ENCODE measurements around the gene ZNF497.
A peak's percentile ranks its signal among the peaks of the same experiment; 100 is the strongest.
"Not testable (repeated sequence)": the region's sequence is repeated elsewhere in the genome, so short reads cannot be mapped to it uniquely, and the experiment has no call there.

The ZNF497 gene

DNA sequence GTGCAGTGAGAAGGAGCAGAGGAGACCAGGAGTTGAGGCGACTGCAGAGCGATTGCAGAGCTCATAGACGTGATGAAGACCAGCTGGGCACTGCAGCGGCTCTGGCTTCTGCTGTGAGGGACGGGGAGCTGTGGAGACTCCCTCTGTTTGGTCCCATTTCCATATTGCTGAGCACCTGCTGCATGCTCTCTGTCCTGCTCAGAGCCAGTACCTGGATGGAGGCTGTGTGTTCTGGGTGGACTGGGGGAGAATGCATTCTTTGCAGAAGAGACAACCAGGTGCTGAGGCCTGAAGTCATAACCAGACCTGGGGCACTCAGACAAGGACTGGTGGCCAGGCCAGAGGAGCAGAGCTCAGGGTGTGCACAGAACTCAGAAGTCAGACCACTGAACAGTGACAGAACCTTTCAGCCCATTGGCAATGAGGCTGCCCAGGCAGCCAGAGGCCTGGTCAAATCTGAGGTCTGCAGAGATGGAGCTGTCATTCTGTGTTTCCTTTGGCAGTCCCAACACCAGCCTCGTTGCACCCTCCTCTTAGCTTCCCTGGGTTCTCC is 8.0 kb downstream of the ZNF497 start:
- Mint-ChIP-seq H3K27me3 (no peaks in the 10 kb centered on the region), H3K4me3 (no peak overlapping the region), H3K27ac (ENCODE audit: low read depth) (no peak overlapping the region), H3K4me1 (peaks cover 3% of the 10 kb centered on the region), H3K9me3 (no peaks in the 10 kb centered on the region), H3K36me3 (ENCODE audit: insufficient read depth) (peaks cover 4% of the 10 kb centered on the region)
- no peak for ATAC-seq (replicated peaks; ENCODE audit: extremely low read depth, poor library complexity, severe bottlenecking)
- DNase-seq (ENCODE audit: low spot score in 2 of 2) = no peak

DNA sequence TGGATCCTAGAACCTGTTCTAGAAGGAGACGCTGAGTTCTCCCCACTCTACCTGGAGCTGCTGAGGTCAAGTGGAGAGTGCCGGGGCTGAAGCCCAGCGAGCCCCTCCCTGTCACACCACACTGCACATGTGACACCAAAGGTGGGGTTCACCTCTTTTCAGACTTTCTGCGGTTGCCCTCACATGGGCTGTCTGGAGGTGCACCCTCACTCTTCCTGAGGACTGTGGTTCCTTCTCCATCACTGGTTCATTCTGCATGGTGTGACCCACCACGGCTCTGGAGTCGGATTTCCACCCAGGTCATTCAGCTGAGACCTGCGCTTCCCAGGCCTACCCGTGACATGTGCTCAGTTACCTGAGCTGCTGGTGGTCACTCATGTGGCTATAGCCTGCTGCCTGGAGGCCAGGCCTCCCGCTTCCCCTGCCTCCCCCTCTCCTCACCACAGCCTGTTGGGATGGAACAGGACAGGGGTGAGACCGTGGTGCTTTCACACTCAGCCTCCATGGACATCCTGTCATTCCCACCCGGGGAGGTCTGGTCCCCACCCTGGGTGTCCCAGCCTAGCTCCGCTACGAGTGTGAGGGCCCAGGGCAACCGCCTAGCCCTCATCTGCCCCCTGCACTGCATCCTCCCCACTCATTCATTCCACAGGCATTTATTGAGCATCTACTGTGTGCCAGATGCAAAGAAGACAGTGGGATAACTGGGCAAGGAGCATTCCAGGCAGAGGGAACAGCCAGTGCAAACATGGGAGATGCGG is 8.7 kb downstream of the ZNF497 start:
- Mint-ChIP-seq H3K9me3 (no peaks in the 10 kb centered on the region), H3K36me3 (ENCODE audit: insufficient read depth) (peaks cover 2% of the 10 kb centered on the region), H3K27ac (ENCODE audit: low read depth) (no peak overlapping the region), H3K27me3 (no peaks in the 10 kb centered on the region), H3K4me3 (no peak overlapping the region), H3K4me1 (peaks cover 8% of the 10 kb centered on the region)
- ATAC-seq (replicated peaks; ENCODE audit: extremely low read depth, poor library complexity, severe bottlenecking) (no peak), DNase-seq (ENCODE audit: low spot score in 2 of 2) (no peak)

DNA sequence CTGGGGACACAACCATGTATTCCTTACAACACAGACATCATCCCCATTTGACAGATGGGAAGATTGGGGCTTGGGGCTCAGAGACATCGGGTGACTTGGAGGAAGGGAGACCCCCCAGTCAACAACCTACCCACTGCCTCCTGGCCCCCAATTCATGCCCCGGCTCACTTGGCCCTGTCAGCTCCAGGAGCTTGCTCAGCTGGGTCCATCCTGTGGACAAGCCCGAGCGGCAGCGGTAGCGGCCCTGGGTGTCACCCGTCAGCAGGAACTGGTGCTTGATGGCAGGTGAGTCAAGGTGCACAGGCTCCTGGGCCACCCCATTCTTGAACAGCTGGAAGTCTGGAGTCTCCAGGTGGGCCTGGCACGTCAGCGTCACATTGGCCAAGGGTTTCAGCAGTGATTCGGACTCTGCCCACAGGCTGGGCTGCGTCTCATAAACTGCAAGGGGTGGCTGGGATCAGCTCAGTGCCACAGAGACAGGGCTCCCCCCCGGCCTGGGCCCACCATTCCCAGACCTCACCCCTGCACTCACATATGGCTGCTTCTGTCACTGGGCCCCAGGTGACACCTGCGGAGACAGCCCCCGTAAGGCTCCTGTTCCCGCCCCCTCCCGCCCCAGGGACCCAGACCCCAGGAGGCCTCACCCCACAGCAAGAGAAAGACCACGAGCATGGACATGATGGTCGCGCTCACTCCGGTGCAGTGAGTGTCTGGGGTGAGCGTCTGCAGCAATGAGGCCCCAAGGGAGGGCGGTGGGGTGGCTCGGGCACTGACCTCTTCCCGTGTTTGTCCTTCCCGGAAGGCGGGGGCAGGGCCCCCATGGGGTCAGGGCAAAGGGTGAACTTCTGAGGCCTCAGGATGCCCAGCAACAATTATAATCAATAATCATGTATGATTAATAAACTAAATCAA is 9.5 kb downstream of the ZNF497 start, which contains the start of gene A1BG:
Gene A1BG (minus strand): TSS at position 733 of the 912 bp plus-strand sequence. CDS start 55 bp downstream, at position 678.
- no peak within 1 kb of the TSS for H3K4me3 Mint-ChIP-seq
- no peak within 1 kb of the TSS for H3K27ac Mint-ChIP-seq (ENCODE audit: low read depth)
- no peak for DNase-seq (ENCODE audit: low spot score in 2 of 2)
- peaks cover 8% of the 10 kb centered on the region for H3K4me1 Mint-ChIP-seq
- no peaks in the 10 kb centered on the region for H3K9me3 Mint-ChIP-seq
- H3K27me3 Mint-ChIP-seq = no peaks in the 10 kb centered on the region
- peaks cover 2% of the 10 kb centered on the region for H3K36me3 Mint-ChIP-seq (ENCODE audit: insufficient read depth)
- ATAC-seq (replicated peaks; ENCODE audit: extremely low read depth, poor library complexity, severe bottlenecking) = no peak

DNA sequence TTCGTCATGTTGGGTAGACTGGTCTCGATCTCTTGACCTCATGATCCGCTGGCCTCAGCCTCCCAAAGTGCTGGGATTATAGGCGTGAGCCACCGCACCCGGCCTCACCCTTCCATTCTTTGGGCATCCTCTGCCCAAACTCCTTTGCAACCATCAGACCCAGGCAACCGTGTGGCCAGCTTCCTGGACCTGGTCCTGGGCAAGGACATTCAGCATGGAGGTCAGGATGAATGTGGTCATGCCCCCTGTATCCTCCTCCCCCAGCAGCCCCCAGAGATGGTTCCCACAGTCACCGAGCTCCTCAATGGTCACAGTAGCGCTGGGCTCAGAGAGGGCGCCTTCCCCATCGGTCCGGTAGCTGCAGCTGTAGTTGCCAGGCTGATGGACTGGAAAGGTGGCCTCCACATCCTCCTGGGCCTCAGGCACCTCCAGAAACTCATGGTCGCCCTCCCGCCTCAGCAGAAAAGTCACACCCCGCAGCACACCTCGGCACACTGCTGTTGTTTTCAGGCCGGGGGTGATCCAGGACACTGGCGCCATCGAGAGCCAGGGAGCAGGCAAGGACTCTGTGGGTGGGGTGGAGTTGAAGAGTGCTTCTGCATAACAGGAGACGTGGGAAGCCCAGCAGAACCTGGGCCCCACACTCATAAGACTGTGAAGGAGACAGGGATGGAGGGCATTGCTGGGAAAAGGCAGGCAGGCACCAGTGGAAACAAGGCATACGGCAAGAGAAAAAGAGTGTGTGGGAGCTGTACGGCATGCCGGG is 10.4 kb downstream of the ZNF497 start:
- DNase-seq (ENCODE audit: low spot score in 2 of 2) (no peak), ATAC-seq (replicated peaks; ENCODE audit: extremely low read depth, poor library complexity, severe bottlenecking) (no peak)
- no peak overlapping the region for H3K4me3 Mint-ChIP-seq
- H3K9me3 Mint-ChIP-seq = no peaks in the 10 kb centered on the region
- peaks cover 5% of the 10 kb centered on the region for H3K36me3 Mint-ChIP-seq (ENCODE audit: insufficient read depth)
- no peak overlapping the region for H3K27ac Mint-ChIP-seq (ENCODE audit: low read depth)
- no peaks in the 10 kb centered on the region for H3K27me3 Mint-ChIP-seq
- H3K4me1 Mint-ChIP-seq = peaks cover 13% of the 10 kb centered on the region

DNA sequence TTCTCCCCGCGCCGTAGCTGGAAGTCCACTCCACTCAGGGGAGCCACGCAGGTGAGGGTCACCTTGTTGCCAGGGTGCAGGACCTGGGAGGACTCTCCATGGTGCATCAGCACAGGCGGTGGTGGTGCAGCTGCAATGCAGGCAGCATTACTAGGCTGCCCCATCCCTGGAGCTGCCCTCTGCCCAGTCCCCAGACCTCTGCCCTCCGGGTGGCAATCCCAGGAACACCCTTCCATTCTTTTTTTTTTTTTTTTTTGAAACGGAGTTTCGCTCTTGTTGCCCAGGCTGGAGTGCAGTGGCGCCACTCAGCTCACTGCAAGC is 11.0 kb downstream of the ZNF497 start:
- DNase-seq (ENCODE audit: low spot score in 2 of 2) = no peak
- no peaks in the 10 kb centered on the region for H3K27me3 Mint-ChIP-seq
- no peak overlapping the region for H3K4me3 Mint-ChIP-seq
- ATAC-seq (replicated peaks; ENCODE audit: extremely low read depth, poor library complexity, severe bottlenecking) = no peak
- H3K9me3 Mint-ChIP-seq = no peaks in the 10 kb centered on the region
- no peak overlapping the region for H3K27ac Mint-ChIP-seq (ENCODE audit: low read depth)
- H3K36me3 Mint-ChIP-seq (ENCODE audit: insufficient read depth) = peaks cover 5% of the 10 kb centered on the region
- peaks cover 16% of the 10 kb centered on the region for H3K4me1 Mint-ChIP-seq

DNA sequence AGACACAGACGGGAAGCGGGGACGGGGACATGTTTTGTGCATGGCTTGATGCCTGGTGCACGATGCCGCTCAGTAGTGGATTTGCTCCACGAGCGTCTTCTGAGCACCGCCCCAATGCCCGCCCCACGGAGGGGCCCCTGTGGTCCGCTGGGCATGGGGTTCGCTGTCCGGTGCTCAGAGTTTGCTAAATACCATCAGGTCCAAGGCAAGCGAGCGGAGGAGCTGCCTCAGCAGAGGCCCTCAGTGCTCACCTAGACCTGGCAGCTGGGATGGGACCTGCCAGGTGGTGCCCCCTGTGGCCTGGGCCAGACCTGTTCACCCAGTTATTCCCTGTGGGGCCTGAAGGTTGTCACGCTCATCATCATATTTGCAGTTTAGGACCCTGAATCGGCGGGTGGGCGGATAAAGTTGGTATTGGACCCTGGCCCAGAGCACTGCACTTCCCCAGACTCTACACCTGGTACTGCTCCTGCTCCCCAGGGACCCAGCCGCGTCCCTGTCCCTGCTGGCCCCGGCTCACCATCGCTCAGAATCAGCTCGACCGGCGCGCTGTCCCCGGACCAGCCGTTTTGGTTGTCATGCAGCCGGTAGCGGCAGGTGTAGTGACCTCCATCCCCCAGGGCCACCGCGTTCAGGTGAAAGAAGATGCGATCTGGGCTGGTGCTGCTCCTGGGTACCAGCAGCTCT is 11.5 kb downstream of the ZNF497 start:
- Mint-ChIP-seq H3K27ac (ENCODE audit: low read depth) (no peak overlapping the region), H3K36me3 (ENCODE audit: insufficient read depth) (peaks cover 5% of the 10 kb centered on the region), H3K4me1 (peaks cover 18% of the 10 kb centered on the region), H3K9me3 (no peaks in the 10 kb centered on the region), H3K27me3 (no peaks in the 10 kb centered on the region), H3K4me3 (no peak overlapping the region)
- ATAC-seq (replicated peaks; ENCODE audit: extremely low read depth, poor library complexity, severe bottlenecking) = no peak
- DNase-seq (ENCODE audit: low spot score in 2 of 2) = no peak

DNA sequence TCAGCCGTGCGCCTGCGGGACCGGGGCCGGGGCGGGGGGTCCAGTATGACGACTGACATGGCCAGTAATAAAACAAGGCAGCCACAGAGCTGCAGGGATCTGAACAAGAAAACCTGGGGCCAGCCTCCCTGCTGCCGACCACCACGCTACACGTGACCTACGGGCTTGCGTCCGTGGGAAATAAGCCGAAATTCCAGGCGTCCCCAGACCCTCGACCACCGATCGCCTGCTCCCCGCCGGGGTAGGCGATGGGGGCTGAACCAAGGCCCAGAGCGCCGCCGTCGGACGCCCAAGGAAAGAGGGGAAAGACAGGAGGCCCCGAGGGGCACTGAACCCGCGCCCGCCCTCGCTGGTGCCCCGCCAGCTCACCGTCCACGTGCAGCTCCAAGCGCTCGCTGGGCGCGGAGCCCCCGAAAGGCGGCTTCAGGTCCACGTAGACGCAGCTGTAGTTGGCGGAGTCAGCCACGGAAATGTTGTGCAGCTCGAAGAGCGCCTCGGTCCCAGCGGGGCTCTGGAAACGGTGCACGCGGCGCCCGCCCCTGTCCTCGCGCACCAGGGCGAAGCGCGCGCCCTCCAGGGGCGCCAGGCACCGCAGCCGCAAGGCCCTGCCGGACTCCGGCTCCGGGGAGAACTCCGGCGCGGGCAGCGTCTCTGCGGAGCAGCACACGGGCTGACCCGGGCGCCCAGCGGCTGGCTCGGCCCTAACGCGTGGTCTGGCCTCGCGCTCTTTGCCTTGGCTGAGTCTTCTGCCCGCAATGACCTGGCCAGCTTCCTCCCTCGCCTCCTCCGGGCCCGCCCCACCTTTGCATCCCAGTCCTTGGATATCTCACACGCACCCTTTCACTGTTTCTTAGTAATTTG is 12.3 kb downstream of the ZNF497 start:
- Mint-ChIP-seq H3K4me1 (peaks cover 24% of the 10 kb centered on the region), H3K27ac (ENCODE audit: low read depth) (peak overlapping the region; percentile 9), H3K9me3 (no peaks in the 10 kb centered on the region), H3K4me3 (no peak overlapping the region), H3K27me3 (no peaks in the 10 kb centered on the region), H3K36me3 (ENCODE audit: insufficient read depth) (peaks cover 4% of the 10 kb centered on the region)
- DNase-seq (ENCODE audit: low spot score in 2 of 2) (no peak), ATAC-seq (replicated peaks; ENCODE audit: extremely low read depth, poor library complexity, severe bottlenecking) (no peak)

DNA sequence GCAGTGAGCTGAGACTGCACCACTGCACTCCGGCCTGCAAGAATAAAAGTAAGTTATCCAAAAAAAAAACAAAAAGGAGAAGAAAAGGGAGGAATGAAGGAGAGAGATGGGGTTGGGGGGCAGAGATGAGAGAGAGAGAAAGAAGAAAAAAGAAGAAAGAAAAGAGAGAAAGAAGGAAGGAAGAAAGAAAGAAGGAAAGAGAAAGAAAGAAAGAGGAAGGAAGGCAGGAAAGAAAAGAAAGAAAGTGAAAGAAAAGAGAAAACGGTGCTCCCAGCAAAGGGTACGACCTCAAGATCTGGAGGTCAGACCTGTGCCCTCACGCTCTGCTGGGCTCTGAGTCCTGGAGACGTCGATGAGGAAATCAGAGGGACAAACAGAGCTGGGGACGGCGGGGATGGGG is 13.0 kb downstream of the ZNF497 start:
- Mint-ChIP-seq H3K27ac (ENCODE audit: low read depth) (peak overlapping the region; percentile 9), H3K36me3 (ENCODE audit: insufficient read depth) (peaks cover 4% of the 10 kb centered on the region), H3K27me3 (no peaks in the 10 kb centered on the region), H3K4me1 (peaks cover 24% of the 10 kb centered on the region), H3K9me3 (no peaks in the 10 kb centered on the region), H3K4me3 (no peak overlapping the region)
- ATAC-seq (replicated peaks; ENCODE audit: extremely low read depth, poor library complexity, severe bottlenecking) = no peak
- DNase-seq (ENCODE audit: low spot score in 2 of 2) = no peak

DNA sequence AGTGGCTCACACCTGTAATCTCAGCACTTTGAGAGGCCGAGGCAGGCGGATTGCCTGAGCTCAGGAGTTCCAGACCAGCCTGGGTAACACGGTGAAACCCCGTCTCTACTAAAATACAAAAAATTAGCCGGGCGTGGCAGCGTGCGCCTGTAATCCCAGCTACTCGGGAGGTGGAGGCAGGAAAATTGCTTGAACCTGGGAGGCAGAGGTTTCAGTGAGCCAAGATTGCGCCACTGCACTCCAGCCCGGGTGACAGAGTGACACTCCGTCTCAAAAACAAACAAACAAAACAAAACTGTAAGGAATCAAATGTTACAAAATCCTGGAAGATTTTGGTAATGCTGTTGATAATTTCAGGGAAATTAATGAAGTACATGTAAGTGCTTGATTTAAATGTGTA is 14.5 kb downstream of the ZNF497 start:
- not testable (repeated sequence) for H3K9me3 Mint-ChIP-seq; H3K36me3 Mint-ChIP-seq (ENCODE audit: insufficient read depth); H3K27me3 Mint-ChIP-seq; DNase-seq (ENCODE audit: low spot score in 2 of 2)
- Mint-ChIP-seq H3K4me1 (peaks cover 24% of the 10 kb centered on the region), H3K27ac (ENCODE audit: low read depth) (peak overlapping the region; percentile 91), H3K4me3 (peak overlapping the region; percentile 86)
- peak; percentile 6 for ATAC-seq (replicated peaks; ENCODE audit: extremely low read depth, poor library complexity, severe bottlenecking)

DNA sequence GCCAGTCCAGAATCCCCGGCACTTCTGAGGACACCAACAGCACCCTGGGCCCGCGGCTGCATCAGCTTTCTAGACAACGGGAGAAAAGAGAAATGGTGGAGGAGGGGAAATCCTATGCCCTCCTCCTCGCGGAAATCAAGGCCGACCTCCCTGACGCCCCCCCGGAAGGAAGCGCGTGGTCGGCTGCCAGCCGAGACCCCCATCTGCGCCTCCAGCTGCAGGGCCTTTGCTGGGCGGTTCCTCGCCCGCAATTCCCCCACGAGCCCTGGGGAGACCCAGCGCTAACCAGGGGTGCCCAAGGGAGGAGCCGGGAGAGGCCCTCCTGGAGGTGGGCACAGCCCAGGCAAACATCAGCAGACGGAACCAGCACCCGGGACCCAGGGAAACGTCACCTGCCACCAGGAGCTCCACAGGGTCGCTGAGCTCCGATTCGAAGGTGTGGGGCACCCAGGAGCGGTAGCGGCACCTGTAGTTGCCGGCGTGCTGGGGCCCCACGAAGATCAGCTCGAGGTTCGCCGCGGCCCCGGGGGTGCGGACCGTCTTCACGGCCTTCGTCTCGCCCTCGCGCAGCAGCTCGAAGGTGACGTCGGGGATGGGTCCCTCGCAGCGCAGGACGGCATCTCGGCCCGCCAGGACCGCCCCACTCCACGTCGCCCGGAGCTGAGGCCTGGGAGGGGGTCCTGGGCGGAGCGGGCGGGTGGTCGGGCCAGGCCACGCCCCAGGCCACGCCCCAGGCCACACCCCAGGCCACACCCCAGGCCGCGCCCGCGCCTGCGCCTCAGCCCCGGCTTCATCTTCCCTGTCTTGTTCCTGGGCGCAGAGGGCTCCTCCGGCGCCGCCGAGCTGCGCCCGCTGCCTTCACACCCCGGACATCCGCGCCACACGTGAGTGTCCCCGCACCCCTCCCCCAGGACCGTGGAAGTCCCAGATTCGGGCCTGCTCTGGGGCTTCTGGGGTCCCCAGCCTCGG is 15.3 kb downstream of the ZNF497 start:
- peak overlapping the region; percentile 91 for H3K27ac Mint-ChIP-seq (ENCODE audit: low read depth)
- H3K27me3 Mint-ChIP-seq = no peaks in the 10 kb centered on the region
- DNase-seq (ENCODE audit: low spot score in 2 of 2) (peak; percentile 37 to 49), ATAC-seq (replicated peaks; ENCODE audit: extremely low read depth, poor library complexity, severe bottlenecking) (peak; percentile 85)
- H3K4me1 Mint-ChIP-seq = peaks cover 24% of the 10 kb centered on the region
- peaks cover 4% of the 10 kb centered on the region for H3K36me3 Mint-ChIP-seq (ENCODE audit: insufficient read depth)
- H3K9me3 Mint-ChIP-seq = no peaks in the 10 kb centered on the region
- H3K4me3 Mint-ChIP-seq = peak overlapping the region; percentile 86
